ENCODE data around the gene GNG3.
A peak's percentile ranks its signal among the peaks of the same experiment; 100 is the strongest.
"Not testable (repeated sequence)": the region's sequence is repeated elsewhere in the genome, so short reads cannot be mapped to it uniquely, and the experiment has no call there.

Gene GNG3

DNA sequence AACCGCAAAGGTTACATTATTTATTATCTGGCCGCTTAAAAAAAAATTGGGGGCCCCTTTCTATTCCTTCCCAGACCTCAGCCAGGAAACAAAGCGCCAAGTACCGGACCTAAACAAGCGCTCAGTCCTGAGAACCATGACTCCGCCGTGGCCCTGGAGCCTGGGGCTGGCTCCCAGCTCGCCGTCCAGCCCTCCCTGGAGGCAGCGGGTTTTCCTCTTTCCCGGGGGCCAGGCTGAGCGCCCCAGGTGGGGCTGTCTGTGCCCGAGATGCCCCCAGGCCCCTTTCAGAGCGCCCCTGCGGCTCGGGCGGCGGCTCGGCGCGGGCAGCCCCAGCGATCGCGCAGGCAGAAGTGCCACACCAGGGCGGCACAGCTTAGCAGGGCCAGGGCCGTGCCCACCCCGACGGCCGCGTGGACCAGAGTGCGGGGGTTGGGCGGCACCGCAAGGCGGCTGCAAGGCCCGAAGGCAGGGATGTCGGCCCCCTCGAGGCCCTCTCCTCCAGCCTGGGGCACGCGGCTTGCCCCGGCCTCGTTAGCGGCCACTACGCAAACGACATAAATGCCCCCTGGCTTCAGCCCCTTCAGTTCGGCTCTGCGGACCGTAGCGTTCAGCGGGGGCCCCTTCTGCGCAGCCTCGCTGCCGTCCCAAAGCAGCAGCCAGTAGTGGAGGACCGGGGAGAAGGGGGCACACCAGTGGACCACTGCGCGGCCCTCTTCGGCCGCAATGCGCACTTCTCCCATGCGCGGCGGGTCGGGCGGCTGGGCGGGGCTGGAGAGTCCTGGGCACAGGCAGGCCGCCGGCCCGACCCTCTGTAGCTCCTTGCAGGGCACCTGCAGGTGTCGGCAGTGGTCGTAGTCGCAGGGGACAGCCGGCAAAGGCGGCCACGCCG is 19.7 kb upstream of the GNG3 start:
- DNase-seq (ENCODE audit: low read depth in 2 of 2): no peak

- DNase-seq (ENCODE audit: low read depth in 2 of 2): no peak
Measured at GRCh38 chr11:62688491-62688890, 19.0 kb upstream of the GNG3 start.

- no peak for DNase-seq (ENCODE audit: low read depth in 2 of 2)
Measured at GRCh38 chr11:62689421-62690183, 17.9 kb upstream of the GNG3 start, which contains the start of gene LRRN4CL. TSS of gene LRRN4CL (minus strand) at chr11:62689530. CDS start at chr11:62688508, 1,022 bp downstream.

GRCh38 chr11:62693624-62694023 is 13.9 kb upstream of the GNG3 start:
- DNase-seq (ENCODE audit: low read depth in 2 of 2): not testable (repeated sequence)

GRCh38 chr11:62694455-62695167 is 12.9 kb upstream of the GNG3 start:
- peak; percentile 66 to 71 for DNase-seq (ENCODE audit: low read depth in 2 of 2)

GRCh38 chr11:62702246-62702645 is 5.2 kb upstream of the GNG3 start:
- no peak for DNase-seq (ENCODE audit: low read depth in 2 of 2)

GRCh38 chr11:62703921-62704320 is 3.6 kb upstream of the GNG3 start:
- not testable (repeated sequence) for DNase-seq (ENCODE audit: low read depth in 2 of 2)

- no peak for DNase-seq (ENCODE audit: low read depth in 2 of 2)
Measured at GRCh38 chr11:62705413-62705812, 2.1 kb upstream of the GNG3 start.

GRCh38 chr11:62705880-62706849 is 1.3 kb upstream of the GNG3 start:
- peak; percentile 84 to 93 for DNase-seq (ENCODE audit: low read depth in 2 of 2)

GRCh38 chr11:62706850-62707247 is 627 bp upstream of the GNG3 start:
- no peak for DNase-seq (ENCODE audit: low read depth in 2 of 2)

DNA sequence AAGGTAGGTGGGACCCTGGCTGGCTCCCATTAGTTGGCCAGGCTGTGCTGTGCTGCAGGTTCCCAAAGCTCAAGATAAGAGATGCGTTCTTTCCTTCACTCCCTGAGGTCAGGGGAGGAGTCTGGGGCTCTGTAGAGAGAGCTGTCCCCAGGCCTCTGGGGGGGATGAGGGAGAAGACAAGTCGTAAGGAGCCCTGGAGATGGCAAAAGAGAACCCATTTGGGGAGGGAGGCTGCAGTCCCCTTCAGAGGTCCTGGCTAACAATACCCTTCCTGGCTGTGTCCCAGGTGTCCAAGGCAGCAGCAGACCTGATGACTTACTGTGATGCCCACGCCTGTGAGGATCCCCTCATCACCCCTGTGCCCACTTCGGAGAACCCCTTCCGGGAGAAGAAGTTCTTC is 916 bp downstream of the GNG3 start:
- DNase-seq (ENCODE audit: low read depth in 2 of 2): no peak

GRCh38 chr11:62708793-62709192 is 1.3 kb downstream of the GNG3 start:
- peak; percentile 14 to 30 for DNase-seq (ENCODE audit: low read depth in 2 of 2)

- peak; percentile 94 to 97 for DNase-seq (ENCODE audit: low read depth in 2 of 2)
Measured at GRCh38 chr11:62709247-62710000, 1.9 kb downstream of the GNG3 start.

DNA sequence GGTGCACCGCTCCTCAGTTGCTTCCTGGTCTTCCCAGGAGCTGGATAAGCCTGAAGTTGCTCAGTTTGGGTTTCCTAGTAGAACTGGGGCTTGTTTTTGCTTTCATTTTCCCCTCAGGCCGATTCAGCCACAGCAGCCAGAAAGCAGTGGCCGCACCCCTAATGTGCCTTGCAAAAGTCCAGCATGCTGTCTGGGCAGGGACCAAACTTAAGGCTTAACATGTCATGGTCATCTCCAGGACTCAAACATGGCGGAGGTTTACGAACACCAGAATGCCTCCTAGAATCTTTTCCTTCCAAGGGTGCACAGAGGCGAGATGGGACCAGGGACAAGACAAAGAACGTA is 2.5 kb downstream of the GNG3 start:
- DNase-seq (ENCODE audit: low read depth in 2 of 2): peak; percentile 7 to 10

DNA sequence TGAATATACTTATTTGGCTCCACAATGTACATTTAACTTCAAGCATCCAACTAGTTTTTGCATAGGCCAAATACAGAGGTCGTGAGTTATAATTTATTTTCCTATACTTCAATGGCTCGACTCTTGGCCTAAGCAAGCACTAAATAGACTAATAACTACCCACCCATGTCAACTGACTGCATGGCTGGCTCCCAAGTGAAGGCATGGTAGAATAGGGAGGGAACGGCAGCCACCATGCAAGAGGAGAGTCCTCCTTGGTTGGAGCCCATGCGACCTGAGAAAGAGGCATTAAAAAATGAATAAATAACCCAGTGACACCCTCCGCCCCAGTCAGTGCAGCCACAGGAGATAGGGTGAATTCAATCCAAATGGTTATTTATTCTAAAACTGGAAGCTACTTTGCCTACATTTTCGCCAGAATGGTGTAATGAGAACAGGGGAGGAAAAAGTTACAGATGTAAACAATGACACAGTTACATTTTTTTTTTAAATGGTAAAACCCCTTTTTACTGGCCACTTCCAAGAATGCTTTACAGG is 4.9 kb downstream of the GNG3 start:
- DNase-seq (ENCODE audit: low read depth in 2 of 2): no peak

DNA sequence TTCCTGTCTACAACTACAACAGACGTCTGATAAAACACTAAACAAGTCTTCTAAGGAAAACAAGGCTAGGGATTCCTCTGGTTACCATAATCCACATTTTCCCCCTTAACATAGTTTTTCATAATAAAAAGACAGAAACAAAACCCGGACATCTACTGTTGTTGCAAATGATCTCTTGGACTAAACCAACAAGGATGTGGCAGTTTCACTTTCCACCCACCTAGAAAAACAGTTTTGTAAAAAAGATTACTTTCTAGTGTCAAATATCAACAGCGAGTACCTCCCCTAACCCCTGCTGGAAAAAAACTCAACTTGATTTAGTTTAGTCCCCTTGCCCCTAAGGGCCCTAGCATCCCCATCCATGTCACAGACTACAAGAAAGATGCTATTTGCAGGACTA is 5.4 kb downstream of the GNG3 start:
- DNase-seq (ENCODE audit: low read depth in 2 of 2): no peak

- no peak for DNase-seq (ENCODE audit: low read depth in 2 of 2)
Measured at GRCh38 chr11:62713343-62713742, 5.9 kb downstream of the GNG3 start.

- no peak for DNase-seq (ENCODE audit: low read depth in 2 of 2)
Measured at GRCh38 chr11:62715150-62716130, 8.0 kb downstream of the GNG3 start.

GRCh38 chr11:62716206-62716605 is 8.7 kb downstream of the GNG3 start:
- DNase-seq (ENCODE audit: low read depth in 2 of 2): no peak
